GM04503 (cell line): Measurements from ENCODE around the gene STX1A.

Experiments
- DNase-seq: peaks from one replicate; pipeline ENCODE4 v3.0.0-alpha.2; 2012; ENCODE audit warnings: low read depth

STX1A gene

GRCh38 chr7:73649576-73649975 lies 69.9 kb downstream of the STX1A start:
- DNase-seq = no peak
